AG09319 (cell line): ENCODE data around the gene SERP2.

Experiments used
- DNase-seq: peaks from one replicate; pipeline ENCODE4 v3.0.0-alpha.2; 2010; ENCODE audit warnings: low read depth; ENCODE audit errors: extremely low read depth
- CTCF ChIP-seq: IDR thresholded peaks from 2 replicates; pipeline ENCODE4 v1.5.1; 2011; ENCODE audit warnings: low read depth, mild to moderate bottlenecking, inconsistent platforms, low read length, moderate library complexity

Gene SERP2

GRCh38 chr13:44417446-44417845 is 43.8 kb downstream of the SERP2 start:
- DNase-seq, result no peak
- TF ChIP-seq CTCF, result no peak

- TF ChIP-seq CTCF, result no peak
- no peak for DNase-seq
These were observed 44.3 kb downstream of the SERP2 start for GRCh38 chr13:44417876-44418275.

- no peak for TF ChIP-seq CTCF
- no peak for DNase-seq
These were observed 47.0 kb downstream of the SERP2 start for GRCh38 chr13:44420376-44421220.

- no peak for TF ChIP-seq CTCF
- no peak for DNase-seq
These were observed 48.4 kb downstream of the SERP2 start for GRCh38 chr13:44421853-44422525.

- no peak for TF ChIP-seq CTCF
- DNase-seq, result no peak
These were observed 49.4 kb downstream of the SERP2 start for GRCh38 chr13:44422755-44423643.

- no peak for DNase-seq
- TF ChIP-seq CTCF, result no peak
These were observed 50.2 kb downstream of the SERP2 start for GRCh38 chr13:44423824-44424223.
